ENCODE results near the gene MPC1.
A peak's percentile ranks its signal among the peaks of the same experiment; 100 is the strongest.

Gene MPC1

GRCh38 chr6:166360243-166361076 lies 22.3 kb downstream of the MPC1 start:
- no peak for TF ChIP-seq CTCF (IDR thresholded peaks at IDR 0.05; ENCODE audit: insufficient read depth, low read depth, low read length, missing control alignments)
- peak; percentile 68 for DNase-seq (ENCODE audit: low read depth)
- H3K4me3 ChIP-seq (ENCODE audit: low read length) = no peak overlapping the region

- DNase-seq (ENCODE audit: low read depth) = no peak
These were observed 27.2 kb downstream of the MPC1 start for GRCh38 chr6:166355552-166355951.

GRCh38 chr6:166354965-166355364 lies 27.8 kb downstream of the MPC1 start:
- TF ChIP-seq CTCF (IDR thresholded peaks at IDR 0.05; ENCODE audit: insufficient read depth, low read depth, low read length, missing control alignments) = no peak
- no peak overlapping the region for H3K4me3 ChIP-seq (ENCODE audit: low read length)
- peak; percentile 8 for DNase-seq (ENCODE audit: low read depth)

More at GRCh38 chr6:166355552-166355951, 27.2 kb downstream of the MPC1 start:
- no peak for TF ChIP-seq CTCF (IDR thresholded peaks at IDR 0.05; ENCODE audit: insufficient read depth, low read depth, low read length, missing control alignments)
- no peak overlapping the region for H3K4me3 ChIP-seq (ENCODE audit: low read length)

GRCh38 chr6:166354143-166354542 lies 28.6 kb downstream of the MPC1 start:
- TF ChIP-seq CTCF (IDR thresholded peaks at IDR 0.05; ENCODE audit: insufficient read depth, low read depth, low read length, missing control alignments) = no peak
- no peak overlapping the region for H3K4me3 ChIP-seq (ENCODE audit: low read length)
- no peak for DNase-seq (ENCODE audit: low read depth)

- DNase-seq (ENCODE audit: low read depth) = no peak
- no peak for TF ChIP-seq CTCF (IDR thresholded peaks at IDR 0.05; ENCODE audit: insufficient read depth, low read depth, low read length, missing control alignments)
- H3K4me3 ChIP-seq (ENCODE audit: low read length) = no peak overlapping the region
These were observed 29.2 kb downstream of the MPC1 start for GRCh38 chr6:166353507-166353906.

- no peak for TF ChIP-seq CTCF (IDR thresholded peaks at IDR 0.05; ENCODE audit: insufficient read depth, low read depth, low read length, missing control alignments)
- no peak for DNase-seq (ENCODE audit: low read depth)
- H3K4me3 ChIP-seq (ENCODE audit: low read length) = no peak overlapping the region
These were observed 29.8 kb downstream of the MPC1 start for GRCh38 chr6:166352923-166353322.

Measured in epithelial cell of esophagus (primary cell).